Ovary (tissue), 9 donors: Measurements from ENCODE around the gene MIF4GD. TPM values are rescaled to one million over a fixed set of nuclear protein-coding genes. Genes with fewer than 3 reads are reported as not detected.
A peak's percentile ranks its signal among the peaks of the same experiment; 100 is the strongest.

Experiments used
- DNase-seq, 5 donors: peaks; one replicate each; pipeline ENCODE4 v3.0.0-alpha.2; 2019 to 2020
- H3K27ac ChIP-seq, 2 donors: fragments of 200-600 bp; one replicate each; pipeline versions ENCODE4 v1.5.1 to v1.8.0; 2019 to 2022
- H3K27me3 ChIP-seq: fragments of 200-600 bp; one replicate; pipeline ENCODE4 v1.8.0; 2022
- H3K36me3 ChIP-seq: fragments of 200-600 bp; sonication (generic); one replicate; pipeline ENCODE4 v1.5.1; 2019
- H3K4me1 ChIP-seq: one replicate; pipeline ENCODE4 v1.8.1; 2013; ENCODE audit warnings: mild to moderate bottlenecking, moderate library complexity; ENCODE audit not compliant: insufficient read depth
- H3K4me3 ChIP-seq: fragments of 200-600 bp; sonication (generic); one replicate; pipeline ENCODE4 v1.5.1; 2017
- H3K9me3 ChIP-seq, 2 donors: fragments of 200-600 bp in 1 of 2; sonication (generic) in 1 of 2; one replicate each; pipeline versions ENCODE4 v1.5.1 to v1.8.1; 2013 to 2019; ENCODE audit warnings: mild to moderate bottlenecking in 1 of 2, moderate library complexity in 1 of 2
- EP300 ChIP-seq: sonication (generic); formaldehyde crosslinking; IDR thresholded peaks from one replicate; pipeline ENCODE4 v1.6.1; 2017; ENCODE audit warnings: antibody characterized with exemption
- POLR2A ChIP-seq: fragments of 450-650 bp; IDR thresholded peaks from one replicate; pipeline ENCODE4 v1.6.1; 2017; ENCODE audit warnings: antibody characterized with exemption, mild to moderate bottlenecking, moderate library complexity
- WGBS, 3 donors: extraction: QIAGEN DNeasy Blood & Tissue Kit in 1 of 3; methylation state at CpG; one replicate each; pipeline versions ENCODE4 v1.1.5 to v1.1.7; 2013 to 2017; 5-methylcytosine and 5-hydroxymethylcytosine counted together
- intact Hi-C, 4 donors: fragments of 100-400 bp; cut with DNase I; formaldehyde crosslinking; loops; one replicate each; pipeline versions ENCODE4 v1.11.0 to v1.15.1; 2022 to 2023
- polyA plus RNA-seq, 2 donors: library from polyadenylated mRNA; stranded (reverse); fragments of 200-250 nt in 1 of 2; fragments of 350-450 nt in 1 of 2; fragmentation: Illumina TruSeq in 1 of 2; extraction: RNeasy Lipid Tissue Mini Kit (QIAGEN cat#74804) in 1 of 2; gene quantifications; one replicate each; pipeline ENCODE4 v1.2.3, GENCODE V29; 2013 to 2014
- total RNA-seq, 7 donors: library from RNA; depleted of rRNA in 2 of 7; stranded (reverse); fragments of >200 nt in 2 of 7; fragmentation: NEBNext Ultra II Directional in 3 of 7; extraction: Animal tissue kit (Norgen Biotek cat#: 25700) in 3 of 7; gene quantifications; one replicate each; pipeline versions ENCODE4 v1.1.0 to v1.2.4, GENCODE V29; 2016 to 2023
- TF ChIP-seq, protein P1 (sequence below), 3 donors: fragments of 450-650 bp in 2 of 3; fragments of 200-600 bp in 1 of 3; IDR thresholded peaks; one replicate each; pipeline versions ENCODE4 v1.5.1 to v1.8.0; 2016 to 2022; ENCODE audit warnings: antibody characterized with exemption in 3 of 3, mild to moderate bottlenecking in 1 of 3
- donor health status: DM: no; HTN: no; CAD: no; lungs with moderate emphysema.
- donor health status: DM: no; HTN: no; CAD: no.
- donor health status: Bipolar disorder and iron deficiency.
- donor health status: DM: yes; HTN: yes; CAD: no.
- donor health status: DM: no; HTN: no; CAD: no.
- donor health status: DM: yes; HTN: yes; CAD: no.

MIF4GD gene
- total and polyA plus RNA-seq, 9 donors, result 11.8 to 20.3 (median 15.6) TPM

DNA sequence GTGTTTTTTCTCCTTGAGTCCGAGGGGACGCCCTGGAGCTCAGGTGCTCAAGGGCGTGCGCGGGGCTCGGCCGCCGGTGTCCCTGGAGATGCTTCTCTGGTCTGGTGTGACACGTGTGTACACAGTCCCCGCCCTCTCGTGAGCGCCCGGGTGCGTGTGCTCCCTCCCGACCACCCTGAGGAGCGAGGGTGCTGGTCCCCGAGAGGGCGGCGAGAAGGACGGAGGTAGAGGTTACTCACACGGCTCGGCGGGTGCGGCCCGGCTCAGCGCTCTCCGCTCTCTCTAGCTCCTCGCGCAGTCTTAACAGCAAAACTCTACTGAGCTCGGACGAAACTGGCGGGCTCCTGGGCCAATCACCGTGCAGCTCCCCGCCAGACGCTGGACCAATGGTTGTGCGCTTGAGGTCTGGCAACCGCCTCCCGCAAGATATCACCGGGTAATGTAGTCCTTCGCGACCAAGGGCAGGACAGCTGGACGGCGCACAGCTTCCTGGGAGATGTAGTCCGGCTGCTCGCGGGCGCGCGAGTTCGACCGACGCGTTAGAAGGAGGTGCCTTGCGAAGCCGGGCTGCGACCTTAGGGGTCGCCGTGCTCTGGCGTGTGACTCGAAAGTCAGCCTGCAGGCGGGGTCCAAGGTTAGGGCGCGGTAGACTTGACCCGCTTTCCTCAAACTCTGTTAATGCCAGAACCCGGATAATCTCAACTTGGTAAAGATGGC is 18.2 kb upstream of the MIF4GD start, which contains the start of gene SLC25A19:
Gene SLC25A19 (minus strand): TSS at position 319 of the 717 bp plus-strand sequence. CDS start 2,669 bp downstream, outside the sequence.
- DNase-seq, result peak; percentile 96 to 98 (median 96)

DNA sequence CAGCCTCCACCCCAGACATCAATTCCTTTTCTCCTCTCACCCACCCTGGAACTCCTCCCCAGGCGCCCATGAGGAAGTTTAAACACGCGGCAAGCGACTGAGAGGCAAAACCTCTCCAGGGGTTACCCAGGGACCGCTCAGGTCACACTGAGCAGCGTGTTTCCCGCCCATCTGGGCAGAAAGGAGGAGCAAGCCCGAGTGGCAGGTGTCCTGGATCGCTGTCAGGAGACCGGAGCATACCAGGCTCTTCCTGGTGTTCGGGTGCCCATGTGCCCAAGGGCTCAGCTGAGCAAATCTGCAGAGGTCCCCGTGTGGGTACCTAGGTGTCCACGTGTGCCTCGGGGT is 17.7 kb upstream of the MIF4GD start:
- TF ChIP-seq POLR2A, result no peak
- TF ChIP-seq, protein P1, sequence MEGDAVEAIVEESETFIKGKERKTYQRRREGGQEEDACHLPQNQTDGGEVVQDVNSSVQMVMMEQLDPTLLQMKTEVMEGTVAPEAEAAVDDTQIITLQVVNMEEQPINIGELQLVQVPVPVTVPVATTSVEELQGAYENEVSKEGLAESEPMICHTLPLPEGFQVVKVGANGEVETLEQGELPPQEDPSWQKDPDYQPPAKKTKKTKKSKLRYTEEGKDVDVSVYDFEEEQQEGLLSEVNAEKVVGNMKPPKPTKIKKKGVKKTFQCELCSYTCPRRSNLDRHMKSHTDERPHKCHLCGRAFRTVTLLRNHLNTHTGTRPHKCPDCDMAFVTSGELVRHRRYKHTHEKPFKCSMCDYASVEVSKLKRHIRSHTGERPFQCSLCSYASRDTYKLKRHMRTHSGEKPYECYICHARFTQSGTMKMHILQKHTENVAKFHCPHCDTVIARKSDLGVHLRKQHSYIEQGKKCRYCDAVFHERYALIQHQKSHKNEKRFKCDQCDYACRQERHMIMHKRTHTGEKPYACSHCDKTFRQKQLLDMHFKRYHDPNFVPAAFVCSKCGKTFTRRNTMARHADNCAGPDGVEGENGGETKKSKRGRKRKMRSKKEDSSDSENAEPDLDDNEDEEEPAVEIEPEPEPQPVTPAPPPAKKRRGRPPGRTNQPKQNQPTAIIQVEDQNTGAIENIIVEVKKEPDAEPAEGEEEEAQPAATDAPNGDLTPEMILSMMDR (IDR thresholded peaks at IDR 0.05), result no peak
- no peak for TF ChIP-seq EP300
- whole genome bisulfite sequencing, 3 donors, result 0 to 1% (median 1%) methylated on average over 14 of the region's 14 CpGs
- no peak for DNase-seq
- Histone ChIP-seq H3K36me3 (no peaks in the 10 kb centered on the region), H3K4me1 (no peaks in the 10 kb centered on the region), H3K4me3 (peak overlapping the region; percentile 66), H3K9me3 (no peaks in the 10 kb centered on the region), H3K27ac (peak overlapping the region in 1 of 2 donors; percentile 75), H3K27me3 (no peaks in the 10 kb centered on the region)
- intact Hi-C loops, result no loop called here

More for the DNA sequence above, 18.2 kb upstream of the MIF4GD start, which contains the start of gene SLC25A19:
- peak within 1 kb of the TSS; percentile 66 for H3K4me3 ChIP-seq
- intact Hi-C loops, result no loop called here
- no peaks in the 10 kb centered on the region for H3K27me3 ChIP-seq
- no peaks in the 10 kb centered on the region for H3K36me3 ChIP-seq
- H3K4me1 ChIP-seq, result no peaks in the 10 kb centered on the region
- H3K9me3 ChIP-seq, result no peaks in the 10 kb centered on the region
- H3K27ac ChIP-seq, result peak within 1 kb of the TSS; percentile 51 to 75
- TF ChIP-seq POLR2A, result peak; percentile 70
- TF ChIP-seq, protein P1 (IDR thresholded peaks at IDR 0.05), result no peak
- WGBS, 3 donors, result 0 to 1% (median 0%) methylated on average over 62 to 65 of the region's 65 CpGs

DNA sequence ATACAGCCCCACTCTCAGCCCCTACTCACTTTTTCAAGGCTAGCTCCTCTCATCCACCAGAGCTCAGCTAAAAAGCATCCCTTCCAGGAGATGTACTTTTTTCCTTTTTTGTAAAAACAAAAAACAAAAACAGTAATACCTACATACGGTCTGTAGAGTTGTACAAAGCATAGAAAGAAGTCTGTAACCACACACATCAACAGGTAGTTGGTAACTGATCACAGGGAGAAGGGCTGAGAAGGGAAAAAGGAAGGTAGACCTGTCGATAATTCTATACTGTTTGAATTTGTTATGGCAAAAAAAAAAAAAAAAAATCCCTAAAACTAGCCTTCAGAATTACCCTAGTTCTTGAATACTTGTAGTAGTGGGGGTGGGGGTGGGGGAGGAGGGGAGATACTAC is 17.3 kb upstream of the MIF4GD start:
- no peaks in the 10 kb centered on the region for H3K36me3 ChIP-seq
- TF ChIP-seq EP300, result no peak
- TF ChIP-seq, protein P1 (IDR thresholded peaks at IDR 0.05), result no peak
- no peak for TF ChIP-seq POLR2A
- 21 to 29% (median 22%) methylated on average over 2 of the region's 2 CpGs for WGBS, 3 donors
- H3K27me3 ChIP-seq, result no peaks in the 10 kb centered on the region
- DNase-seq, result no peak
- intact Hi-C loops, result no loop called here
- H3K27ac ChIP-seq, result no peak overlapping the region
- H3K4me3 ChIP-seq, result peak overlapping the region; percentile 66
- no peaks in the 10 kb centered on the region for H3K4me1 ChIP-seq
- no peaks in the 10 kb centered on the region for H3K9me3 ChIP-seq

DNA sequence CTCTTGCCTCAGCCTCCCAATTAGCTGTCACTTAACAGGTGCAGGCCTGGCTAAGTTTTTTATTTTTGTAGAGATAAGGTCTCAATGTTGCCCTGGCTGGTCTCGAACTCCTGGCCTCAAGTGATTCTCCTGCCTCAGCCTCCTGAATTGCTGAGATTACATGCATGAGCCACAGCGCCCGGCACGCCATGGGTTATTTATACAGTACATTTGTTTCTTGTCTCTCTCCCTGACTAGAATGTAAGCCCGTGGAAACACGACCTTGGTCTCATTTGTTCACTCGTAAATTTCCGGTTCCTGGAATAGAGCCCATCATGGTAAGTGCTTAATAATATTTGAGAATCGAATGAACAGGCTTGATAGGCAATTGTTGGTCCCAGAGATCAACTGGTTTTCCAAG is 16.2 kb upstream of the MIF4GD start:
- no peaks in the 10 kb centered on the region for H3K36me3 ChIP-seq
- no peak for DNase-seq
- no peaks in the 10 kb centered on the region for H3K27me3 ChIP-seq
- TF ChIP-seq EP300 (no peak), POLR2A (no peak)
- TF ChIP-seq, protein P1 (IDR thresholded peaks at IDR 0.05), result no peak
- intact Hi-C loops, result no loop called here
- 47 to 61% (median 54%) methylated on average over 9 of the region's 9 CpGs for WGBS, 3 donors
- no peak overlapping the region for H3K4me3 ChIP-seq
- H3K27ac ChIP-seq, result no peak overlapping the region
- H3K4me1 ChIP-seq, result no peaks in the 10 kb centered on the region
- H3K9me3 ChIP-seq, result no peaks in the 10 kb centered on the region
